ENCODE measurements around the gene S100A9. TPM values are rescaled to one million over a fixed set of nuclear protein-coding genes. Genes with fewer than 3 reads are reported as not detected.
A peak's percentile ranks its signal among the peaks of the same experiment; 100 is the strongest.

Gene S100A9
- total and polyA plus RNA-seq, 2 of the 8 experiments (the other 6 are each of a cell fraction or from before 2014, with no cell fraction given) = not detected

DNA sequence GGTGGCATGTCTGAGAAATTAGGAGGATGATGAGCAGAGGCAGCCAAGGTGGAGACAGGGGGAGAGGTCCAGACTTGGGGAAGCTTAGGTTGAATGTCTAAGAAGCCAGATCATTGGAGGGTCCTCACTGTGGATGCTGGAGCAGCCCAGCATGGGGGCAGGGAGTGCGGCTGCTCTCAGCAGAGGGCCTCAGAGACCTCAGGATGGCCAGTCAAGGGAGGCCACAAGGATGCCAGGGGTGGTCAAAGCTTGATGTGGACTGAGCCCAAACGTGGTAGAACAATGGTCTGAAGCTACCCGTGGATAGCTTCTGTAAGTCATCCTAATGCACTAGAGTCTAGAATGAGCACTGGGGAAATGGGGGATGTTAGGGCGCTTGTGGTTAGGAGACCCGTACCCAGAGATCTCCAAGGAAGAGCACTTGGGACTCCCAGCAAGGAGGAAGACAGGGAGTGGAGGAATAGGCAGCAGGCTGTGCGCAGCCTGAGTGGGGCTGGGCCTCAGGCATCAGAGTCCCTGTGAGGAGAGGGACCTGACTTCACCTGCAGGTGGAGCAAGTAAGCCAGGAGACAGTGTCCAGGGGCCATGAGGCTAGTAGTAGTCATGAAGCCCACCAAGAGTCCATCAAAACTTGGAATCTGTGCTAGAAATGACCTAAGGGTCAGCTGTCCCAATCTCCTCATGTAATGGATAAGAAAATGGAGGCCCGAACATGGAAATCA, 4.3 kb upstream of the S100A9 start:
- 86% methylated on average over 7 of the region's 7 CpGs; no CpG with 5 or more reads in 1 of the 2 experiments for WGBS, 2 experiments (ENCODE audit: extremely low coverage in 1 of 2, insufficient coverage in 1 of 2, insufficient read length in 1 of 2, insufficient replicate concordance in 2 of 2, low coverage in 1 of 2, low lambda C conversion rate in 2 of 2, missing lambda C conversion rate in 1 of 2)
- no peak overlapping the region for H2BK15ac ChIP-seq (ENCODE audit: low read length)
- H2AFZ ChIP-seq (ENCODE audit: low read length) = peak overlapping the region; percentile 42; the same call in 1 of the 2 replicates
- no peaks in the 10 kb centered on the region for H3K27me3 ChIP-seq (replicated peaks in 1 of 4; ENCODE audit: control insufficient read depth in 3 of 4, extremely low read depth in 1 of 4, insufficient read depth in 3 of 4, low read length in 3 of 4)
- H2BK5ac ChIP-seq (ENCODE audit: low read depth, low read length) = 0 out of 2 replicates have a peak overlapping the region, but pooled peaks have one; percentile 12
- no peak overlapping the region for H3K4ac ChIP-seq (replicated peaks; ENCODE audit: insufficient read length, low read depth, low read length)
- H3K9ac ChIP-seq (replicated peaks in 1 of 4; ENCODE audit: extremely low read depth in 1 of 4, low read depth in 3 of 4, low read length in 3 of 4) = no peak overlapping the region
- H2BK120ac ChIP-seq (replicated peaks; ENCODE audit: low read depth, low read length) = no peak overlapping the region
- no peak overlapping the region for H2BK12ac ChIP-seq (ENCODE audit: low read depth, low read length)
- no peak overlapping the region for H3K56ac ChIP-seq (replicated peaks; ENCODE audit: insufficient read length, low read depth, low read length)
- H3K18ac ChIP-seq (ENCODE audit: extremely low read depth, low read length) = no peak overlapping the region
- H4K5ac ChIP-seq (ENCODE audit: insufficient read length, low read depth, low read length) = no peak overlapping the region
- H4K20me1 ChIP-seq (replicated peaks in 1 of 2; ENCODE audit: control insufficient read depth in 1 of 2, insufficient read depth in 2 of 2, low read length in 2 of 2) = no peaks in the 10 kb centered on the region
- DNase-seq (ENCODE audit: low read depth in 1 of 2, low spot score in 2 of 2) = peak in 1 of 2 experiments; percentile 60
- H4K8ac ChIP-seq (ENCODE audit: extremely low read depth, insufficient read depth, low read length) = no peak overlapping the region
- no peak for FAIRE-seq
- ChIA-PET POLR2A (ENCODE audit: partially characterized antibody) (interaction anchor here (1.0 to 1.3 kb wide), 2 partner anchors 131 to 274 kb away, joined by 3 read pairs; partner anchors contain the start of gene S100A13), CTCF (ENCODE audit: partially characterized antibody) (interaction anchor here (0.6 to 8.5 kb wide), 57 partner anchors 9 to 1319 kb away, joined by 3 to 360 read pairs (median 5); partner anchors contain the start of genes PGLYRP3, S100A1 and S100A14)
- peak; percentile 23; the same call in 1 of the 2 replicates for TF ChIP-seq E2F6 (IDR thresholded peaks at IDR 0.05)
- TF ChIP-seq PHF8 (conservative IDR thresholded peaks at IDR 0.05; ENCODE audit: low read depth, low read length) = no peak
- TF ChIP-seq, protein P1, sequence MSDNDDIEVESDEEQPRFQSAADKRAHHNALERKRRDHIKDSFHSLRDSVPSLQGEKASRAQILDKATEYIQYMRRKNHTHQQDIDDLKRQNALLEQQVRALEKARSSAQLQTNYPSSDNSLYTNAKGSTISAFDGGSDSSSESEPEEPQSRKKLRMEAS (IDR thresholded peaks at IDR 0.05) = peak; percentile 56; the same call in 1 of the 2 replicates
- peak; percentile 63 for TF ChIP-seq RAD21 (IDR thresholded peaks at IDR 0.05 in 1 of 2, conservative IDR thresholded peaks at IDR 0.05 in 1 of 2; ENCODE audit: low read depth in 2 of 2, low read length in 2 of 2)
- peak; percentile 64 to 78 (median 77) for TF ChIP-seq CTCF (IDR thresholded peaks at IDR 0.05; ENCODE audit: control extremely low read depth in 1 of 3, insufficient read depth in 1 of 3, low read depth in 1 of 3, low read length in 3 of 3)
- no peak overlapping the region for H3K4me2 ChIP-seq (ENCODE audit: insufficient read depth in 1 of 2, low read depth in 2 of 2, low read length in 2 of 2)
- H4K91ac ChIP-seq (replicated peaks; ENCODE audit: insufficient read length, low read length) = no peak overlapping the region
- no peak overlapping the region for H3K27ac ChIP-seq (ENCODE audit: low read depth, low read length)
- no peaks in the 10 kb centered on the region for H3K36me3 ChIP-seq (ENCODE audit: control insufficient read depth in 2 of 4, insufficient read depth in 4 of 4, low read length in 3 of 4)
- H3K79me1 ChIP-seq (ENCODE audit: low read depth, low read length) = no peaks in the 10 kb centered on the region
- no peak overlapping the region for H3K14ac ChIP-seq (ENCODE audit: insufficient read length)
- no peak overlapping the region for H3K4me3 ChIP-seq (ENCODE audit: extremely low read depth in 1 of 4, insufficient read depth in 2 of 4, low read depth in 3 of 4, low read length in 4 of 4)
- no peak overlapping the region for H3K23ac ChIP-seq (ENCODE audit: insufficient read length)
- H3K79me2 ChIP-seq (ENCODE audit: control insufficient read depth in 1 of 2, insufficient read depth in 2 of 2, low read length in 2 of 2) = no peaks in the 10 kb centered on the region
- H3K4me1 ChIP-seq (replicated peaks in 1 of 4; ENCODE audit: control insufficient read depth in 3 of 4, insufficient read depth in 4 of 4, low read length in 3 of 4) = no peaks in the 10 kb centered on the region; a peak in 1 of 7 replicates
- H3K23me2 ChIP-seq (ENCODE audit: low read depth, low read length) = no peaks in the 10 kb centered on the region
- no peaks in the 10 kb centered on the region for H3K9me3 ChIP-seq (ENCODE audit: insufficient read depth in 2 of 2, low read depth in 1 of 2, low read length in 1 of 2)
- H2AK5ac ChIP-seq (ENCODE audit: low read depth, low read length) = no peak overlapping the region
- no peak overlapping the region for H2BK20ac ChIP-seq (ENCODE audit: low read length)
